ENCODE measurements around the gene MKKS. TPM values are rescaled to one million over a fixed set of nuclear protein-coding genes. Genes with fewer than 3 reads are reported as not detected.

Gene MKKS
- total RNA-seq, 1 experiment from 2014 or later, result 19.9 TPM

DNA sequence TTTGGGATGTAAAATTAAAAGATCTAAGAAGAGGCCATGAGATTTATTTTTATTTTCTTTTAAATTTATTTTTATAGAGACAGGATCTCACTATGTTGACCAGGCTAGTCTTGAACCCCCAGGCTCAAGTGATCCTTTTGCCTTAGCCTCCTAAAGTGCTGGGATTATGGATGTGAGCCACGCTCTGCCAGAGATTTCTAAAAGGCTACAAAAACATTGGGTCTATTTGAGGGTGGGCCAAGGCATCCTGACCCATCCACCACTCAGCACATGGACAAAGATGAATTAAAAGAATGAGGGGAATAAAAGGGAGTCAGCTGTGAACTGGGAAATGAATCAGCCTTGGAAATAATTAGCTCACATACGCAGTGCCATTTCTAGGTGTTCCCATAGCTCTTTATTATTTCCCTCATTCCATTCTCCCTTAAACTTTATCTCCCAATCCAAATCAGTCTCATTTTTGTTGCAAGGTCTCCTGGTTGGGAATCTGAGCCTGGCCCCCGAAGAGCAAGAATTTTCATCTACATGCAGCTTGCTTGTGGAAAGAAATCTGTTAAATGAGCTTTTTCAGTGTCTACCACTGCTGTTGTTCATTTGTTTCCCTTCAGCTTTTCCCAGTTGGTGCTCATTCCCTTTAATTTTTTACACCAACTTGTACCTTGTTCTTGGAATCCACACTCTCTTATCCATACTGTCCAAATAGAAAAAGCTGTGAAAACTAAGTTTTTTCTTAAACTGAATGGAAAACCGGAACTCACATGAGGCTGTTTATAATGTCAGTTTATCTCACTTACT, 66.9 kb downstream of the MKKS start:
- Histone ChIP-seq H3K79me2 (ENCODE audit: insufficient read depth, low read length) (no peaks in the 10 kb centered on the region), H3K27me3 (ENCODE audit: insufficient read depth, low read length) (no peaks in the 10 kb centered on the region; the same call in 1 of the 2 replicates), H3K9me3 (ENCODE audit: control insufficient read depth in 1 of 2, insufficient read depth in 1 of 2, low read depth in 1 of 2, low read length in 2 of 2) (no peaks in the 10 kb centered on the region), H3K4me1 (ENCODE audit: control insufficient read depth in 1 of 2, insufficient read depth in 2 of 2, low read length in 2 of 2) (no peaks in the 10 kb centered on the region), H2AFZ (ENCODE audit: low read depth, low read length, poor library complexity, severe bottlenecking) (no peak overlapping the region), H3K4me3 (replicated peaks in 1 of 2; ENCODE audit: low read depth in 1 of 2, low read length in 2 of 2) (no peak overlapping the region), H3K9ac (ENCODE audit: low read length) (no peak overlapping the region), H3K4me2 (ENCODE audit: low read length) (no peak overlapping the region), H3K27ac (ENCODE audit: low read depth, low read length) (no peak overlapping the region), H3K36me3 (ENCODE audit: control insufficient read depth in 1 of 2, insufficient read depth in 2 of 2, low read length in 2 of 2) (no peaks in the 10 kb centered on the region), H4K20me1 (ENCODE audit: insufficient read depth) (no peaks in the 10 kb centered on the region), H3K9me2 (ENCODE audit: insufficient read depth) (no peaks in the 10 kb centered on the region)
- DNase-seq (ENCODE audit: low read depth, low spot score) (no peak), ATAC-seq (no peak)
- ChIA-PET RAD21 (ENCODE audit: low non-redundant PET in 1 of 2, low total read pairs in 2 of 2, uncharacterized antibody in 2 of 2, unreplicated experiment in 2 of 2) (no interaction called here), CTCF (interaction anchor here (1.1 to 1.6 kb wide), 2 partner anchors 9 to 749 kb away, joined by 3 to 5 read pairs; no protein-coding TSS in a partner anchor), POLR2A (no interaction called here)
- TF ChIP-seq TCF7L2 (IDR thresholded peaks at IDR 0.05; ENCODE audit: borderline replicate concordance, extremely low read depth, insufficient read depth, insufficient read length) (no peak), JUND (IDR thresholded peaks at IDR 0.05) (no peak), YY1 (IDR thresholded peaks at IDR 0.05; ENCODE audit: extremely low read depth, insufficient replicate concordance, low read depth, low read length) (no peak), SP1 (IDR thresholded peaks at IDR 0.05; ENCODE audit: low read depth) (no peak), FOSL1 (IDR thresholded peaks at IDR 0.05; ENCODE audit: low read depth) (no peak), EZH2 (IDR thresholded peaks at IDR 0.05) (no peak), POLR2A (IDR thresholded peaks at IDR 0.05; ENCODE audit: borderline replicate concordance, extremely low read depth, insufficient read depth, insufficient read length) (no peak)
- TF ChIP-seq, protein P1, sequence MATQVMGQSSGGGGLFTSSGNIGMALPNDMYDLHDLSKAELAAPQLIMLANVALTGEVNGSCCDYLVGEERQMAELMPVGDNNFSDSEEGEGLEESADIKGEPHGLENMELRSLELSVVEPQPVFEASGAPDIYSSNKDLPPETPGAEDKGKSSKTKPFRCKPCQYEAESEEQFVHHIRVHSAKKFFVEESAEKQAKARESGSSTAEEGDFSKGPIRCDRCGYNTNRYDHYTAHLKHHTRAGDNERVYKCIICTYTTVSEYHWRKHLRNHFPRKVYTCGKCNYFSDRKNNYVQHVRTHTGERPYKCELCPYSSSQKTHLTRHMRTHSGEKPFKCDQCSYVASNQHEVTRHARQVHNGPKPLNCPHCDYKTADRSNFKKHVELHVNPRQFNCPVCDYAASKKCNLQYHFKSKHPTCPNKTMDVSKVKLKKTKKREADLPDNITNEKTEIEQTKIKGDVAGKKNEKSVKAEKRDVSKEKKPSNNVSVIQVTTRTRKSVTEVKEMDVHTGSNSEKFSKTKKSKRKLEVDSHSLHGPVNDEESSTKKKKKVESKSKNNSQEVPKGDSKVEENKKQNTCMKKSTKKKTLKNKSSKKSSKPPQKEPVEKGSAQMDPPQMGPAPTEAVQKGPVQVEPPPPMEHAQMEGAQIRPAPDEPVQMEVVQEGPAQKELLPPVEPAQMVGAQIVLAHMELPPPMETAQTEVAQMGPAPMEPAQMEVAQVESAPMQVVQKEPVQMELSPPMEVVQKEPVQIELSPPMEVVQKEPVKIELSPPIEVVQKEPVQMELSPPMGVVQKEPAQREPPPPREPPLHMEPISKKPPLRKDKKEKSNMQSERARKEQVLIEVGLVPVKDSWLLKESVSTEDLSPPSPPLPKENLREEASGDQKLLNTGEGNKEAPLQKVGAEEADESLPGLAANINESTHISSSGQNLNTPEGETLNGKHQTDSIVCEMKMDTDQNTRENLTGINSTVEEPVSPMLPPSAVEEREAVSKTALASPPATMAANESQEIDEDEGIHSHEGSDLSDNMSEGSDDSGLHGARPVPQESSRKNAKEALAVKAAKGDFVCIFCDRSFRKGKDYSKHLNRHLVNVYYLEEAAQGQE (IDR thresholded peaks at IDR 0.05; ENCODE audit: low read depth), result no peak
- TF ChIP-seq, protein P2, sequence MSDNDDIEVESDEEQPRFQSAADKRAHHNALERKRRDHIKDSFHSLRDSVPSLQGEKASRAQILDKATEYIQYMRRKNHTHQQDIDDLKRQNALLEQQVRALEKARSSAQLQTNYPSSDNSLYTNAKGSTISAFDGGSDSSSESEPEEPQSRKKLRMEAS (IDR thresholded peaks at IDR 0.05), result no peak
- intact Hi-C loops (cut with micrococcal nuclease), result no loop called here
- no TSS peak for BruUV-seq (replicated peaks)

All from HCT116 (cell line).